HS-27A (cell line): ENCODE results near the gene PRR3.
"Not testable (repeated sequence)": the region's sequence is repeated elsewhere in the genome, so short reads cannot be mapped to it uniquely, and the experiment has no call there.

Experiments used
- DNase-seq: peaks from one replicate; pipeline ENCODE4 v3.0.0-alpha.2; 2012; ENCODE audit warnings: low read depth, missing footprints

PRR3 gene, protein sequence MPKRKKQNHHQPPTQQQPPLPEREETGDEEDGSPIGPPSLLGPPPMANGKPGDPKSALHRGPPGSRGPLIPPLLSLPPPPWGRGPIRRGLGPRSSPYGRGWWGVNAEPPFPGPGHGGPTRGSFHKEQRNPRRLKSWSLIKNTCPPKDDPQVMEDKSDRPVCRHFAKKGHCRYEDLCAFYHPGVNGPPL

GRCh38 chr6:30556906-30557682, at the start of gene PRR3:
Gene PRR3, plus strand, starts transcription at chr6:30557295. Its CDS starts 50 bp downstream, at chr6:30557345.
- peak; percentile 91 for DNase-seq

DNA sequence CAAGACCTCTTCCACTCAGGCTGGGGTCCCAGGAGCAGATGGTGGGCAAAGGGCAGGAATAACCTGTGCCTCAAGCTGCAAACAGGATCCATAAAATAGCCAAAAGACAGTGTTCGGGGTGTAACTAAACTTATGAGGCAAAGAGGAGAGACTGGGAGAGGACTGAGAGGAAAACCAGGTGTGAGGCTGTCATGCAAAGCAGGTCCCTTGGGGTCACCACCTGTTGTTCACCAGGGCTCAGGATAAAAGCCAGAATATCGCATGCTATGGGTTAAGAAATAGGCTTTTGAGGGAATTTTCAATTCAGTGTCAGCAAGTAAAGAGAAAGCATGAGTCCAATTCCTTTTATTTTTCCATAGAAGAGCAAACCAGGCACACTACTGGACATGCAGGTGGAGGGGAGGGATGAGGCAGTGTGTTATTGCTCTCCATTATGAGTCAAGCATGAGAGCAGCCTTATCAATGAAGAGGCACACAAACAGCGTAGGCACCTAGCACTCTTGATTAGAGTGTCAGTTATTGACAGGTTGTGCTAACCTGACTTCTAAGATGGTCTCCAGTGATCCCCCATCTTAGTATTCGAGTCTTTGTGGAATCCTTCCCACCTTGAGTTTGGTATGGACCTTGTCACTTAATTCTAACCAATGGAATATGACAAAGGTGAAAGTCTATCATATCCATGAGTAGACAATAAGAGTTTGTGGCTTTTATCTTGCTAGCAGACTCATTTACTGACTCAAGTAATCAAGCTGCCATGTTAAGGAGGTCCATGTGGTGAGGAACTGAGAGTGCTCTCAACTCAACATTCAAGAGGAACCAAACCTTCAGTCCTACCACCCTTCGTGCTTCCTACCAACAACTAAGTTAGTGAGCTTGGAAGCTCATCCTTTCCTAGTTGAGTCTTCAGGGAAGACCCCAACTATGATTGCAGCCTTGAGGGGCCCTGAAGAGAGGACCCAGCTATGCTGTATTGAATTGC, 49.0 kb upstream of the PRR3 start:
- no peak for DNase-seq

DNA sequence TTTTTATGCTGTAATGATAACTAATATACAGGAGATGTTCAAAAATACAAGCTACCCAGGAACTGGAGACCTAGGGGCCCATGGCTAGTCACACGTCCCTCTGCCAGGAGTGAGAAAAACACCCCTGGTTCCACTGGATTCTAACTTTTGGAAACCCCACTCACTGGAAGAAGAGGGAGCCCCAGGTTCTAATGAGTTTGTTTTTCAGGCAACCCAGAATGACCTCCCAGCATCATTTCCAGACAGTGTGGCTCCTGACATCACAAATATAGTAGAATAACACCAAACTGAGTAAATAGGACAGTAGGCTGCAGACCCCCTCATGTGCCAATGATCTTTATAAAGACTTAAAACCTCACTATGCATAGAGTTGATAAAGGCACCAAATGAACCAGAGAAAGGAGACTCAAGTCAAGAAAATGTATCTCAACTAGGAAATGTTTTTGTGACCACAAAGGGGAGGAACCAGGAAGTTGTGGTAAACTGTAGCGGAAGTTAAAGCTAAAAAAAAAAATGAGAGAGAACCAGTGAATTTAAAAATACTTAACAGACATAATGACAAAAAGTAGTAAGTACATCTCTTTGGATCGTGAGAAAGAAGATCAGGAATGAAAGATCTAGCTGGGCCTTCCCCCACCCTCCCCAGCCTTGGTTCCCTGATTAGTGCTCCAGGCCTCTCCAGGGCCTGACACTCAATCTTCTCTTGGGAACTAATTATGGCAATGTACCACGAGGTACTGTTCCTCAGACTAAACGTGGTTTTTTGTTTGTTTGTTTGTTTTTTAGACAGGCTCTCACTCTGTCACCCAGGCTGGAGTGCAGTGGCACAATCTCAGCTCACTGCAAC, 48.0 kb upstream of the PRR3 start:
- no peak for DNase-seq

DNA sequence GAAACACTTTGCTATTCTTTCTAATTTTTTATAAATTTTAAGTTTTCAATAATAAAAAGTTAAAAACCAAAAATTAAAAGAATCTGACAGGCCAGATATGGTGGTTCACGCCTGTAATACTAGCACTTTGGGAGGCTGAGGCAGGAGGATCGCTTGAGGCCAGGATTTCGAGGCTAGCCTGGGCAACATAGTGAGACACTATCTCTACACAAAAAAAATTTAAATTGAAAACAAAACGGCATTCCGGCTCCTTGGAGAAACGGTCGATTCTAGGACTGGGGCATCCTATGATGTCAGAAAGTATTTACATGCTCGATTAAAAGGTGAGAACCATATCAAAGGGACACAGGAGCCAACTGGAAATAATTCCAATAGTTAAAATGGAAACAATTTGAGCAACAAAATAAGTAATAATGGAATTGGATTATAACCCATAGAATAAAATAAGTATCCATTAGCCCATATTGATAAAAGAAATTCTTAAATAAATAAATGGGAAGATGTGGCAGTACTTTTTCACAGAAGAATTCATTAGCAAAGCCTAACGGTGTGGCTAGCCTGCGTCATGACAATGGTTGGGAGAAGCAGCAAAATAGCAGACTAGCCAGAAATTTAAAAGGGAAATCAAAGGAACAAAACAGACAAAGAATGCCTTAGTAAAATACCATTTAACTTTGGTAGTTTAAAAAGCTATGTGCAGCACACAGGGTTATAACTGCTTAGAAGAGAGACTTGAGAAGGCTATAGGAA, 46.5 kb upstream of the PRR3 start:
- no peak for DNase-seq

DNA sequence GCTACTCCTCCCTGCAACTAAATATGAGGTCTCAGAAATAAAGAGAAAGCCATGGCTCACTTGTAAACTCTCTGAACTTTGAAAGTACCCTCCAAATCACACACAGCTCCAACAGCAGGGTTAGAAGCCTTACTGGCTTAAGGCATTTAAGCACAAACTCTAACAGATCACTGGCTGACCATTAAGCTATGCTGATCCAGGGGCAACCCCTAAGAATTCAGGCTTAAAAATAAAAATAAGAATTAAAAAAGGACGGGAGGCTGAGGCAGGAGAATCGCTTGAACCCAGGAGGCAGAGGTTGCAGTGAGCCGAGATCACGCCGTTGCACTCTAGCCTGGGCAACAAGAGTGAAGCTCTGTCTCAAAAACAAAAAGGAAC, 45.9 kb upstream of the PRR3 start:
- DNase-seq = no peak

DNA sequence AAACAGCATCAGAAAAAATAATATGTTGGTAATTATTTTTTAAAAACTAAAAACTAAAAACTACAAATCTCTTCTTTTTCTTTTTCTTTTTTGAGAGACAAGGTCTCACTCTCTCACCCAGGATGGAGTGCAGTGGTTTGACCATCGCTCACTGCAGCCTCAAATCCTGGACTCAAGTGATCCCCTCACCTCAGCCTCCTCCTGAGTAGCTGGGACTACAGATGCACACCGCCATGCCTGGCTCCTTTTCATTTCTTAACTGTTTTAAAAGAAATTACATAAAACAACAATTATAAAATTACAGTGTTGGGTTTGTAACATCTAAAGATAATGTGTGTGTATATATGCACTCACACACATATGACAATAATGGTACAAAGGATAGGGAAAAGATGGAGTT, 43.6 kb upstream of the PRR3 start:
- no peak for DNase-seq

DNA sequence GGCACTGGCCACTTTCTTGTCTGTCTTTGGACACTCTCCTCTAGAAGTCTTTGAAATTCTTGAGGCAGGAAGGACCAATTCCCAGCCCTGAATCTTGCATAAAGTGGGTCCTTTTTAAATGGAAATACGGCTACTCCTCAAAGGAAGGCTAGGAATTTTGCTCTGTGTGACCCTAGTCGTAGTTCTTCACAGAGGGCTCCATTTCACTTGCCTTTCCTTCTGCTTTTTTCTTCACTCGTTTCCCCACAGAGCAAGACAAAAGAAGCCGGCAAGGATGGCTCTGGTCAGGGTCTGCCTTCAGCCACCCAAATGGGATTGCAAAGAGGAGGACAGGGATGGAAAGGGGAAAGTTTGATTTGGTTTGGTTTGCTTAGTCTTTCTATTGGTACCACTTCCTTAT, 42.0 kb upstream of the PRR3 start:
- DNase-seq = no peak

DNA sequence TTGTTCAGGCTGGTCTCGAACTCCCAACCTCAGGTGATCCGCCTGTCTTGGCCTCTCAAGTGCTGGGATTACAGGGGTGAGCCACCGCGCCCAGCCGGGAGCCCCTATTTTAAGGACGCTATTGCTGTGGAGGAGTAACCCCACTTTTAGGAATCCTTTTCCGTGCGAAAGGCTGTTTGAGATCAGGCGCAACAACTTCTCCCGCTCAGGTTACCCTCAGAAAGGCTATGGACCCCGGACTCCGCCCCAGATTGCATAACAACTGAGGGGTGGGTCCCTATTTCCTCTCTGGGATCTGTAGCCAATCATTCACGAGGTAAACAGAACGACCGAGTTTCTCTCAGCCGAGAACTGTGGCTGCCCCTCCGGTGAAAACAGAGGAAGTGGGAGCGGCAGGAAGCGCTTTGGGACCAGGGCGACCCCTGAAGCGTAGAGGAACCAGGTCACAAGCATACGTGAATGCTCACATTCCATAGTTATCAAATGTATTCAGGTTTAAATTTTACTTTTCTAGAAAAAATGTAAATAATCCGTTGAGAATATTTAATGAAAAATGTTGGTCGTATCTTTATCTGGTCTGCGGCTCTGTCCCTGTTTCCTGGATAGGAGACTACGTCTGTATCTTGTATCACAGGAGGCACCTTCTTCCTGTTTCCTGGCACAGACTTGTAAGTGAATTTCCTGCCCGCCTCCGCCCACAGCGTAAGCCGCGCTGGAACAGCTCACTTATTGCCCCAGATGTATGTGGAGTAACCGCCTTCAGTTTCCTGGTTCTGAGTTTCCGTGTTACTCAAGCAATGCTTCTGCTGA, 40.9 kb upstream of the PRR3 start:
- no peak for DNase-seq

- DNase-seq = not testable (repeated sequence)
These were observed 40.4 kb upstream of the PRR3 start for GRCh38 chr6:30516754-30517076.

GRCh38 chr6:30517767-30518504, 39.2 kb upstream of the PRR3 start:
- DNase-seq = not testable (repeated sequence)

DNA sequence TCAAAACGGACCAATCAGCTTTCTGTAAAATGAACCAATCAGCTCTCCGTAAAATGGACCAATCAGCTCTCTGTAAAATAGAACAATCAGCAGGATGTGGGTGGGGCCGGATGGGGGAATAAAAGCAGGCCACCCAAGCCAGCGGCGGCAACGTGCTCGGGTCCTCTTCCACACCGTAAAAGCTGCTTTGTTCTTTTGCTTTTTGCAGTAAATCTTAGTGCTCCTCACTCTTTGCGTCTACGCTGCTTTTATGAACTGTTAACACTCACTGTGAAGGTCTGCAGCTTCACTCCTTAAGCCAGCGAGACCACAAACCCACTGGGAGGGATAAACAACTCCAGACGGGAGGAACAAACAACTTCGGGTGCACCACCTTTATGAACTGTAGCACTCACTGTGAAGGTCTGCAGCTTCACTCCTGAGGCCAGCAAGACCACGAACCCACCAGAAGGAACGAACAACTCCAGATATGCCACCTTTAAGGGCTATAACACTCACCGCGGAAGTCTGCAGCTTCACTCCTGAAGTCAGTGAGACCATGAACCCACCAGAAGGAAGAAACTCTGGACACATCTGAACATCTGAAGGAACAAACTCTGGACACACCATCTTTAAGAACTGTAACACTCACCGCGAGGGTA, 38.5 kb upstream of the PRR3 start:
- not testable (repeated sequence) for DNase-seq

GRCh38 chr6:30520522-30520921, 36.6 kb upstream of the PRR3 start:
- no peak for DNase-seq

GRCh38 chr6:30521082-30521481, 36.0 kb upstream of the PRR3 start:
- DNase-seq = not testable (repeated sequence)

DNA sequence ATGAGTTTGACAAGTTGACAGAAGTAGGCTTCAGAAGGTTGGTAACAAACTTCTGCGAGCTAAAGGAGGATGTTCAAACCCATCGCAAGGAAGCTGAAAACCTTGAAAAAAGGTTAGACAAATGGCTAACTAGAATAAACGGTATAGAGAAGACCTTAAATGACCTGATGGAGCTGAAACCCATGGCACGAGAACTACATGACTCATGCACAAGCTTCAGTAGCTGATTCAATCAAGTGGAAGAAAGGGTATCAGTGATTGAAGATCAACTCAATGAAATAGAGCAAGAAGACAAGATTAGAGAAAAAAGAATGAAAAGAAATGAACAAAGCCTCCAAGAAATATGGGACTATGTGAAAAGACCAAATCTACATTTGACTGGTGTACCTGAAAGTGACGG, 35.1 kb upstream of the PRR3 start:
- DNase-seq = not testable (repeated sequence)

DNA sequence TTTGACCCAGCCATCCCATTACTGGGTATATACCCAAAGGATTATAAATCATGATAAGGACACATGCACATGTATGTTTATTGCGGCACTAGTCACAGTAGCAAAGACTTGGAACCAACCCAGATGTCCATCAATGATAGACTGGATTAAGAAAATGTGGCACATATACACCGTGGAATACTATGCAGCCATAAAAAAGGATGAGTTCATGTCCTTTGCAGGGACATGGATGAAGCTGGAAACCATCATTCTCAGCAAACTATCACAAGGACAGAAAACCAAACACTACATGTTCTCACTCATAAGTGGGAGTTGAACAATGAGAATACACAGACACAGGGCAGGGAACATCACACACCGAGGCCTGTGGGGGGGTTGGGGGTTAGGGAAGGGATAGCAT, 30.7 kb upstream of the PRR3 start:
- not testable (repeated sequence) for DNase-seq

DNA sequence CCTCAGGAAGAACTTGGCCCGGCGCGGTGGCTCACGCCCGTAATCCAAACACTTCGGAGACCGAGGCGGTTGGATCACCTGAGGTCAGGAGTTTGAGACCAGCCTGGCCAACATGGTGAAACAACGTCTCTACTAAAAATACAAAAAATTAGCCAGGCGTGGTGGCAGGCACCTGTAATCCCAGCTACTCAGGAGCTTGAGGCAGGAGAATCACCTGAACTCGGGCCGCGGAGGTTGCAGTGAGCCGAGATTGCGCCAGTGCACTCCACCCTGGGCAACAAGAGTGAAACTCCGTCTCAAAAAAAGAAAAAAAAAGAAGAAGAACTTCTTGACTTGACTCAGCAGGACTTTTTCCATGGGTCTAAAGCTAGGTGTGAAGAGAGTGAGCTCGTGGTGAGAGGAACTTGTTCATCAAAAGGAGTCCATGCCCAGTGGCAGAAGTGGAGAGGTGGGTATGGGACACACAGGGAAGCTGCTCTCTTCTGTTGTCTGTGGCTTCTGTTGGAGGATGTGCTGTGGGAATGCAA, 27.7 kb upstream of the PRR3 start:
- DNase-seq = not testable (repeated sequence)

DNA sequence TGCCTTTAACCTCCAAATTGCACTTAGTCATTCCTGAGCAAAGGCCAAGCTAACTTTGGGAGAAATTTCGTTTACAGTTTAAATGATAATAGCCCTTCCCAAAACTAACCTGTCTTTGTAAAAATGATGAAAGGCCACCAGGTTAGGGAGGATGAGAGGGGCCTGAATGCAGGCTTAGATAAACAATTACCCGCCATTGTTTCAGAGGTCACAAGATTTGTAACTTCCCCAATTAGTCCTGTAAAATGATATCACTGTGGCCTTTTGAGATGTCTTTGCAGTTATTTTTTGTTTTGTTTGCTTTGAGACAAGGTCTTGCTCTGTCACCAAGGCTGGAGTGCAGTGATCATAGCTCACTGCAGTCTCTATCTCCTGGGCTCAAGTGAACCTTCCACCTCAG, 27.1 kb upstream of the PRR3 start:
- no peak for DNase-seq

DNA sequence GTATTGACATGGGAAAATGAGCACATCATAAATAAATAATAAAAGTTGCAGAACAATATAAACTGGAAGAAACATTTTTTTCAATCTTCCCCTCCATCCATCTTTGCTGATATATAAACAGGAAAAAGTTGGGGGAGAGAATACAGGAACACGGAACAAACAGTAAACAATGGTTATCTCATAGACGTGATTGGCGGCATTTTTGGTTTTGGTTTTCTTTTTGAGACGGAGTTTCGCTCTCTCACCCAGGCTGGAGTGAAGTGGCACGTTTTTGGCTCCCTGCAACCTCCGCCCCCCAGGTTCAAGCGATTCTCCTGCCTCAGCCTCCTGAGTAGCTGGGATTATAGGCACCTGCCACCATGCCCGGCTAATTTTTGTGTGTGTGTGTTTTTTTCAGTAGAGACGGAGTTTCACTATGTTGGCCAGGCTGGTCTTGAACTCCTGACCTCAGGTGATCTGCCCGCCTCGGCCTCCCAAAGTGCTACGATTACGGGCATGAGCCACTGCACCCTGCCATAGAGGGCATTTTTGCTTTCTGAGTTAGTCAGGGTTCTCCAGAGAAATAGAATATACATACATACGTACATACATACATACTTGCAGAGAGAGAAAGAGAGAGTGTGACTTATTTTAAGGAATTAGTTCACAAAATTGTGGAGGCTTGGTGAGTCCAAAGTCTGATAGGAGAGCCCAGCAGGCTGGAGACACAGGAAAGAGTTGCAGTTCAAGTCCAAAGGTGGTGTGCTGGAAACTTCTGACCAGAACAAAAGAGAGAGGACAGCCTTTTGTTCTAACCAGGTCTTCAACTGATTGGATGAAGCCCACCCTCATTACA, 23.4 kb upstream of the PRR3 start:
- DNase-seq = no peak
